HG02970 (cell line): ENCODE results near the gene NPPA.
A peak's percentile ranks its signal among the peaks of the same experiment; 100 is the strongest.
"Not testable (repeated sequence)": the region's sequence is repeated elsewhere in the genome, so short reads cannot be mapped to it uniquely, and the experiment has no call there.

ENCODE experiments used
- ATAC-seq: cut with Tn5 transposase; IDR thresholded peaks from one replicate; pipeline ENCODE4 v1.9.1; 2021; ENCODE audit warnings: mild to moderate bottlenecking, moderate library complexity, moderate number of reproducible peaks; ENCODE audit not compliant: unreplicated experiment, low FRiP score

Gene NPPA

GRCh38 chr1:11822091-11822490 lies 25.5 kb downstream of the NPPA start:
- no peak for ATAC-seq

- ATAC-seq = no peak
Measured at GRCh38 chr1:11817192-11817591, 30.4 kb downstream of the NPPA start.

DNA sequence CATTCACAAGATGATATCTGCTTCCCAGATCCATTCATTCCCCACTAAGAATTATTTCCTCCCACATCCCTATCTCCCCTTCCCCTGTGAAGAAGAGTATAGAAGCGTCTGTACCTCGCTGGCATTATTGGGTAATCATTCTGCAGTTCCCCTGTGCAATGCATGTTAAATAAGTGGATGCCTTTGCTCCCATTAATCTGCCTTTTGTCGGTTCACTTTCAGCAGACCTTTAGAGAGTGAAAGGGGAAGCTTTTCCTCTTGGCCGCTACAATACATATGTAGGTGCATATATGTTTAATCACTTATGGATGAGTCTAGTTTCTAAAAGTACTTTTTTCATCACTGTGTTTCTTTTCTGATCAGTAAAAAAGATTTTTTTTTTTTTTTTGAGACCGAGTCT lies 34.6 kb downstream of the NPPA start:
- no peak for ATAC-seq

GRCh38 chr1:11807133-11807532 lies 40.5 kb downstream of the NPPA start:
- no peak for ATAC-seq

DNA sequence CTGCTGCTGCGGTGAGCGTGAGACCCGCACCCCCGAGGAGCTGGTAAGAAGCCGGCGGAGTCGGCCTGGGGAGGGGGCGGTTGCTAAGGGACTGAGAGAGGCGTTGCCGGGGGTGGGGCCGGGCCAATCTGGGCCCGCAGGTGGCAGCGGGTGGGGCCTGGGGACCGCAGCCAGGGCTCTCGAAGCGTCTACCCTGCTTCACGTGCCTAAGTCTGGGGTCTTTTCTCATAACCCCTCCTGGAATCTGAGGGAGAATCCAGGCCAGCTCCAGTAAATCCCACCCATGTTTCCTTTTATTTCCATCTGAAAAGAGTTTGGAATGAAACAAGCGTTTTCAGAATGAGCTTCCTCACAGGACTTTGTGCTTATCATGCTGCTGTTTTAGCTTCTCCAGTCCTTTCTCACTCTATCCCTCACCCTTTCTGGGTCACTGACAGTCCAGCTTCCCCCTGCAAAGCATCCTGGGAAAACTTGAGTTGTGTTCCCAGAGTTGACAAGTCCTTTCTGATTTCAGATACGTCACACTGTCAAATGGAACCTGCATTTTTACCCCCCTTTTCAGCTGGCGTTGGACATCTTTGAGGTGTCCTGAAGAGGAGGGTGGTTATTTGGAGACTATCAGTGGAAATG lies 41.2 kb downstream of the NPPA start:
- peak; percentile 38 for ATAC-seq

DNA sequence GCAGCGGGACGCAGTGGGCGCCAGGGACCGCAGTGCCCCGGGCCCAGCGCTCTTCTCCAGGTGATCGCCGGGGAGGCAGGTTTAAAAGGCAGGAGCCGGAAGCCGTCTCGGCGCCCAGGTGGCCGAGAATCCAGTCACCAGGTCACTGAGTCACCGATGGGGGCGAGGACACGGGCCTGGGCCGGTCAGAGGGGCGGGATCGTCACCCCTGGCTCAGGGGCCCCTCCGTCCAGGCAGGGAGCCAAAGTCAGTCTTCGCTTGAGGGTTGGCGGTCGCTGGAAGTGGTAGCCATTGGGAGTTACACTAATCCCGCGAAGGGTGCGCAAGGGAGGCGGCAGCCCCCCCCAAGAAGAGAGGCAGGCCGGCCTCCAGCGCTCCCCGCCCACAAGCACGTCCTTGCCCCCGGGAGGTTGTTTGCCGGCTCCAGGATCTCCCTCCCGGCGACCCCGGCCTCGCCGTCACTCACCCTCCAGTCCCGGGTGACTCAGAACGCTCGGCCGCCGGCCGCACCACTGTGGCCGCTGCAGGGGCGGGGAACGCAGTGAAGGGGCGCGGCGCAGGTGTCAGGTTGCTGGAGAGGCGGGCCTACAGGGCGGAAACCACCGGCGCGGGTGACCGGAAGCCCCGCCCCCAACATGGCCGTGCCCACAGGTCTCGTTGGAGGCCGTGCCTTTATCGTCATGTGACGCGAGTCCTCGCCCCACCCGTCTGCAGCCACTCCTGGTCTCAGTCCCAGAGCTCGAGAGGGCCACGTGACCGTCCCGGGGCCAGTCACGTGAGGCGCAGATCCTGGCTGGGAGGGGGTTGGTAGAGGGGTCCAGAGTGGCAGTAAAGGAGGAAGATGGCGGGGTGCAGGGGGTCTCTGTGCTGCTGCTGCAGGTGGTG lies 41.9 kb downstream of the NPPA start, which contains the start of the genes CLCN6 and MTHFR:
Gene CLCN6 (plus strand): TSS at position 770 of the 885 bp plus-strand sequence. CDS start 72 bp downstream, at position 842.
Gene MTHFR (minus strand): TSS at position 543 of the 885 bp plus-strand sequence. CDS start 2,848 bp downstream, outside the sequence.
- ATAC-seq = peak; percentile 87

DNA sequence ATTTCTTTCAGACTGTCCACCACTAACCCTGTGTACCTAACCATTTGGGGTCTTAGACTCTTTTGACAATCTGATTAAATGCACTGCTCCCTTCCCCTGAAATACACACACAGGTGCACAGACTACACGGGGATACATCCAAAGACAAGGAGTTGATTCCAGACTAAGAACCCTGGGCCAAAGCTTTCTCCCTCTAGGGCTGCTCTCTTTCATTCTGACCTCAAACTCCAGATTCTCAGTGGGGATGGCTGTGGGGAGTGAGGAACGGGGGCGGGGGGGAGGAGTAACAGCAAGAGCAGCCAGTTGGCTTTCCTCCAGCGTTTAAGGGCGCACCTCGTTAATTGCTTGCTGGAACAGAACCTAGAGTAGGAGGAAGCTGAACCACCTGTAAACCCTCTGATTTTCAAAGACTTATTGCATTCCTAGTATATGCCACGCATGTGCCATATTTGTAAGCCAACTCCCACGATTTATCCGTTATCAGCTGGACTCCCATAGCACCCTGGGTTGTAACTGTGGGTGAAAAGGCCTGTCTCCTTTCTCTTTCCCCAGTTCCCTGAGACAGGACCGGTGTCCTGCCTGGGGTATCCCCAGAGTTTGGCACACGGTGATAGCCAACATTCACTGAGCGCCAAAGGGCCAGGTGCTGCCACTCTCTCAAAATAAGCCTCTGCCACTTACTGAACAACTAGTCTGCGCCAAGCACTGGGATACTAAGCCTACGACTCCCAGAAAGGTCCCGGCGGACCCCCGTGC lies 42.7 kb downstream of the NPPA start:
- ATAC-seq = no peak

GRCh38 chr1:11803924-11804665 lies 43.5 kb downstream of the NPPA start:
- not testable (repeated sequence) for ATAC-seq

GRCh38 chr1:11802973-11803885 lies 44.4 kb downstream of the NPPA start:
- ATAC-seq = no peak

GRCh38 chr1:11802616-11802972 lies 45.0 kb downstream of the NPPA start:
- ATAC-seq = no peak

- ATAC-seq = no peak
Measured at GRCh38 chr1:11800756-11801433, 46.7 kb downstream of the NPPA start.

DNA sequence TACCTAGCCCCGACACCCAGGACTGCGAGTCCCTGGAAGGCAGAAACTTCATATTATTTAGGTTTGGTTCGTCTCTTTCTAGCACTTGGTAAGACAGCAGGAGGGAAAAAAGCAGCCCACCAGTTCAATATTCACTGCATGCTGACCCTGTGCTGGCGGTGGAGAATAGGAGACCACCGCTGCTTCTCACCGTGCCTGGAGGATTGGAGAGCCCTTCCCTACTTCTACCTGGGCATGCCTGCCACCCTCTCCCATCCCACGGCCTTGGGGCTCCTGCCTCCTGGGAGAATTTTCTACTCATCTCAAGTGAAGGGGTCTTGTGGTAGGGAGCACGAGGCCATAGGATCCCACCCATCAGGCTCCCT lies 47.2 kb downstream of the NPPA start:
- no peak for ATAC-seq

- no peak for ATAC-seq
Measured at GRCh38 chr1:11799896-11800295, 47.7 kb downstream of the NPPA start.

DNA sequence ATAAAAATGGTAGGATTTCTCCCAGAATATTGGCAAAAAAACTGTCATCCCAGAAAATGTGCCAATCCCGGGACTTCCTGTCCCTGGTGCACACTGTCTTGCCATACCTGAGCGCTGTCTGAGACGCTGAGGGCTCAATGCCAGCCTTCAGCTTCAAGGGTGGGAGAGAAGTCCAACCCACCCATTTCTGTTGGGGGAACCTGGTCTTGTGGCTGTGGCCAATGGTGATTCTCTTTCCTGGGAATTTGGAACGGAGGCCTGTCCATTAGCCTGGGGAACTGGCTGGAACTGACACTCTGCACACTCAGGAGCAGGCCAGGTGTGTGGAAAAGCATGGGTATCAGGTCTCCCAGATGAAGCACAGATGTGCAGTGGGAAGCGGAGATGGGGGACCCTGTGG lies 48.5 kb downstream of the NPPA start:
- ATAC-seq = no peak

- no peak for ATAC-seq
Measured at GRCh38 chr1:11797525-11798216, 49.9 kb downstream of the NPPA start.

DNA sequence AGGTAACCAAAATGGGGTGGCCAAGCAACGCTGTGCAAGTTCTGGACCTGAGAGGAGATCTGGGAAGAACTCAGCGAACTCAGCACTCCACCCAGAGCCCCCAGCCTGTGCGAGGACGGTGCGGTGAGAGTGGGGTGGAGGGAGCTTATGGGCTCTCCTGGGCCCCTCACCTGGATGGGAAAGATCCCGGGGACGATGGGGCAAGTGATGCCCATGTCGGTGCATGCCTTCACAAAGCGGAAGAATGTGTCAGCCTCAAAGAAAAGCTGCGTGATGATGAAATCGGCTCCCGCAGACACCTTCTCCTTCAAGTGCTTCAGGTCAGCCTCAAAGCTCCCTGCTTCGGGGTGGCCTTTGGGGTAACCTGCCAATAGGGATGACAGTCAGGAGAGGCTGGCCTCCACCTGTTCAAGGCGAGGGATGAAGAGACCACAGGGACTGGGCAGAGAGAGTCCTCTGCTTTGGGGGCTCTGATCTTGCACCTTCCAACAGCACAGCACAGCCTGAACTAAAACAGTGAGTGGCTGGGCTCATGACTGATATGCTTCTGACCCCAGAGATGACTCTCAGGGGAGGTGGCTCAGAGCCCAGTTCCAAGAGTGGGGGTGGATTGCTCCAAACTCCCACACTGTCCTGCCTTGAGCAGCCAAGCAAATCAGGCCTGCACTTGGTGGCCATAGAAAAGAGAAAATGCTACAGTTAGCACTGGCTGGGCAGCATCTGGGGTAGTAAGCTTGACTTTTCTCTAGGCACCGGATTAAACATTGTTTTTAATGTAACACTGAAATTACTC lies 51.4 kb downstream of the NPPA start:
- no peak for ATAC-seq
